Hepatocyte (in vitro differentiated cells): ENCODE data around the gene PDE4B.

Source experiments
- CTCF ChIP-seq: fragments of 200-600 bp; sonication (generic); IDR thresholded peaks from 2 replicates; pipeline ENCODE4 v1.5.1; 2016; ENCODE audit warnings: antibody characterized with exemption, mild to moderate bottlenecking; ENCODE audit not compliant: poor library complexity
- EZH2 ChIP-seq: fragments of 200-600 bp; sonication (generic); IDR thresholded peaks from 2 replicates; pipeline ENCODE4 v1.6.1; 2016; ENCODE audit warnings: antibody characterized with exemption, mild to moderate bottlenecking, borderline replicate concordance

DNA sequence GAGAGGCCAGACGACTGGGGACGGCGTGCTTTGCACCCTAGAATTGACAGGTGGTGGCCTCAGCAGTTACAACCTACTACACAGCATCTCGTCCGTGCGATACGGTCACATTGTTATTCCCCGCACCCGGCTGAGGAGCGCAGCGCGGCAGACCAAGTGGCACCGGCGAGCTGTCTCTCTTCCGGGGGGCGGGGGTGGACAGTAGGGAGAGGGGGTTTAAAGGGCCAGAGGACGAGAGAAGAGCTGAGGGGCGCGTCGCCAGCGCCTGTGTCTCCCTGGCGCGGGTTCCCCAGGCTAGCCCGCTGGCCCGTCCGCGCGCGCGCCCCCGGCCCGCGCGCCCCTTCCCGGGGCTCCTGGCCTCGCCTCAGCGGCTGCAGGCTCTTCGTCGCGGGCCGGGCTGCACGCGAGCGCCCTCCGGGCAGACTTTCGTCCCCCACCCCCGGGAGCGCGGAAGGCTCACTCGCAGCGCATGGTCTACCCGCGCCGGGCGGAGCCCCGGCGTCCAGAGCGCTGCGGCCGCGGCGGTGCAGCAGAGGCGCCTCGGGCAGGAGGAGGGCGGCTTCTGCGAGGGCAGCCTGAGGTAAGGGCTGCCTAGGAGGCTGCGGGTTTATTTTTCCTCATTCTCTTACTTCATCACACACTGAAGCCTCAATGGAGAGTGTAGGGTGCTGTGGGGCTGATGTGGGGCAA is at the start of gene PDE4B:
- no peak for TF ChIP-seq CTCF
- peak; percentile 31 for TF ChIP-seq EZH2
